Left lung (tissue), 10 donors: ENCODE results near the gene MLLT1. TPM values are rescaled to one million over a fixed set of nuclear protein-coding genes. Genes with fewer than 3 reads are reported as not detected.
"Not testable (repeated sequence)": the region's sequence is repeated elsewhere in the genome, so short reads cannot be mapped to it uniquely, and the experiment has no call there.

Experiments
- ATAC-seq: fragments of 200-7000 bp; cut with Tn5 transposase; one replicate; pipeline ENCODE4 v1.9.1; 2020; ENCODE audit warnings: moderate library complexity
- DNase-seq, 4 donors: peaks; one replicate each; pipeline ENCODE4 v3.0.0-alpha.2; 2013 to 2020
- H3K27ac ChIP-seq, 2 donors: fragments of 200-600 bp; sonication (generic) in 1 of 2; one replicate each; pipeline versions ENCODE4 v1.5.0 to v1.8.0; 2020 to 2021
- H3K27me3 ChIP-seq, 2 donors: fragments of 200-600 bp; sonication (generic) in 1 of 2; one replicate each; pipeline versions ENCODE4 v1.5.0 to v1.8.0; 2020 to 2021
- H3K36me3 ChIP-seq, 2 donors: fragments of 200-600 bp; sonication (generic) in 1 of 2; one replicate each; pipeline versions ENCODE4 v1.5.0 to v1.8.0; 2020 to 2021
- H3K4me1 ChIP-seq, 2 donors: fragments of 200-600 bp; one replicate each; pipeline ENCODE4 v1.8.0; 2021
- H3K4me3 ChIP-seq, 2 donors: fragments of 200-600 bp; sonication (generic) in 1 of 2; one replicate each; pipeline versions ENCODE4 v1.5.0 to v1.8.0; 2020 to 2021; ENCODE audit warnings: mild to moderate bottlenecking in 1 of 2
- H3K9me3 ChIP-seq, 2 donors: fragments of 200-600 bp; sonication (generic) in 1 of 2; one replicate each; pipeline versions ENCODE4 v1.5.0 to v1.8.0; 2020 to 2021
- intact Hi-C, 2 donors: fragments of 100-400 bp; cut with DNase I; formaldehyde crosslinking; loops; one replicate each; pipeline versions ENCODE4 v1.11.2 to v1.14.2; 2022
- polyA plus RNA-seq, 6 donors: library from polyadenylated mRNA; unstranded; fragments of 120-200 nt; gene quantifications; one replicate each; pipeline ENCODE4 v1.2.1, GENCODE V29; 2013; ENCODE audit not compliant: insufficient read length in 6 of 6
- total RNA-seq, 2 donors: library from RNA; stranded (reverse); fragmentation: NEBNext Ultra II Directional; extraction: Animal tissue kit (Norgen Biotek cat#: 25700); gene quantifications; one replicate each; pipeline ENCODE4 v1.2.1, GENCODE V29; 2021
- TF ChIP-seq, protein P1 (sequence below), 2 donors: fragments of 200-600 bp; sonication (generic) in 1 of 2; IDR thresholded peaks; one replicate each; pipeline versions ENCODE4 v1.5.0 to v1.8.0; 2021; ENCODE audit warnings: antibody characterized with exemption in 2 of 2
- donor health status: DM: no; HTN: yes; CAD: no.
- donor health status: DM: no; HTN: no; CAD: no.

MLLT1 gene
- total and polyA plus RNA-seq, 8 donors, result 69.3 to 106 (median 81.4) TPM

DNA sequence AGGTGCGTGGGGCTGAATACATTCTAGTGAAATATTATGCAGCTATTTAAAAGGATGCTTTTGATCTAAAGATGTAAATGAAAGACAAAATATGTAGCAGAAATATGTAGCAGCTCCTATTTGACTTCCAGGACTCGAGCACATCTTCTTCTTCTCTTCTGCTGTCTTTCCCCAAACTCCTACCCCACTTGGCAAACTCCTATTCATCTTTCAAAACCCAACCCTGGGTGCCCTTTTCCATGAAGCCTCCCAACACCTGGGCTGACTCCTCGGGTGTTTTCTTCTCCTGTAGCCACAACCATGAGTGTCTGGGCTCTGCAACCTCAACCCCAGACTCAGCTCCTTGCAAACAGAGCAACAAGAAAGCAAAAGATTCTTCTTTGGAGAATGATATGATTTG, 42.5 kb upstream of the MLLT1 start:
- TF ChIP-seq, protein P1, sequence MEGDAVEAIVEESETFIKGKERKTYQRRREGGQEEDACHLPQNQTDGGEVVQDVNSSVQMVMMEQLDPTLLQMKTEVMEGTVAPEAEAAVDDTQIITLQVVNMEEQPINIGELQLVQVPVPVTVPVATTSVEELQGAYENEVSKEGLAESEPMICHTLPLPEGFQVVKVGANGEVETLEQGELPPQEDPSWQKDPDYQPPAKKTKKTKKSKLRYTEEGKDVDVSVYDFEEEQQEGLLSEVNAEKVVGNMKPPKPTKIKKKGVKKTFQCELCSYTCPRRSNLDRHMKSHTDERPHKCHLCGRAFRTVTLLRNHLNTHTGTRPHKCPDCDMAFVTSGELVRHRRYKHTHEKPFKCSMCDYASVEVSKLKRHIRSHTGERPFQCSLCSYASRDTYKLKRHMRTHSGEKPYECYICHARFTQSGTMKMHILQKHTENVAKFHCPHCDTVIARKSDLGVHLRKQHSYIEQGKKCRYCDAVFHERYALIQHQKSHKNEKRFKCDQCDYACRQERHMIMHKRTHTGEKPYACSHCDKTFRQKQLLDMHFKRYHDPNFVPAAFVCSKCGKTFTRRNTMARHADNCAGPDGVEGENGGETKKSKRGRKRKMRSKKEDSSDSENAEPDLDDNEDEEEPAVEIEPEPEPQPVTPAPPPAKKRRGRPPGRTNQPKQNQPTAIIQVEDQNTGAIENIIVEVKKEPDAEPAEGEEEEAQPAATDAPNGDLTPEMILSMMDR (IDR thresholded peaks at IDR 0.05), result no peak
- no peak for ATAC-seq
- Histone ChIP-seq H3K4me3 (no peak overlapping the region), H3K27me3 (peaks cover 0 to 30% of the 10 kb centered on the region in 2 donors), H3K27ac (no peak overlapping the region), H3K9me3 (no peaks in the 10 kb centered on the region), H3K36me3 (no peaks in the 10 kb centered on the region), H3K4me1 (no peaks in the 10 kb centered on the region)
- intact Hi-C loops, result no loop called here
- DNase-seq, result no peak

DNA sequence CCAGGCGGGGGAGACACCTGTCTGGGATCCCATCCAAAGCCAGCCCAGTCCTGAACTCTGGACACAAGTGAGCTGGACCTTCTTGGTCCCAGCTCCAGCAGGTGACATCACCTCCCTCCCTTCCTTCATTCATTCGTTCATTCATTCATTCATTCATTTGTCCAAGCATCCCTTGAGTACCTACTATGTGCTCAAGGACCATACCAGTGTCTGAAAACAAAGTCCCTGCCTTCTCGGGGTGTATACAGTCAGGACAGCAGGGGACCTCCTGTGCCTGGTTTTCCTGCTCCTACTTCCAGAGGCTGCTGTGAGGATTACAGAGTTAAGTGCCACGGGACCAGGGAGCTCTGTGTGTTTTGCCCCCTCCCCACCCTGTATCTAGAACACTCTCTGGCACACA, 39.6 kb upstream of the MLLT1 start:
- no peaks in the 10 kb centered on the region for H3K9me3 ChIP-seq
- H3K27ac ChIP-seq, result no peak overlapping the region
- TF ChIP-seq, protein P1 (IDR thresholded peaks at IDR 0.05), result no peak
- DNase-seq, result no peak
- ATAC-seq, result no peak
- no peaks in the 10 kb centered on the region for H3K36me3 ChIP-seq
- peaks cover 0 to 30% of the 10 kb centered on the region in 2 donors for H3K27me3 ChIP-seq
- H3K4me3 ChIP-seq, result no peak overlapping the region
- no peaks in the 10 kb centered on the region for H3K4me1 ChIP-seq
- intact Hi-C loops, result no loop called here

DNA sequence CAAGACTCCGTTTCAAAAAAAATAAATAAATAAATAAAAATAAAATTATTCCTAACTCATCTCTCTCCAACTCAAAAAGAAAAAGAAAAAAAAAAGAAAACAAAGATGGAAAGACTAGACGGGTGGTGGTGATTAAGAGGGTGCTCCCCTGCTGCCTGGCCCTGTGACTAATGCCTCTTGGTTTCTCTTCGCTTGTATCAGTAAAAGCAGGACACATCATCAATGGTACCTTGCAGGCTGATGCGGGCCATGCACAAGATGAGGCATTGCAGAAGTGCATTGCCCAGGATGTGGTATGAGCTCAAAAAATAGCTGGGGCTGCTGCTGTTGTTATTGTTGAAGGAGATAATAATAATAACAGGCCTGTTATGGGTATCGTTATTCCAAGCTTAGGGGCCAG, 39.0 kb upstream of the MLLT1 start:
- TF ChIP-seq, protein P1 (IDR thresholded peaks at IDR 0.05), result no peak
- no peak for ATAC-seq
- Histone ChIP-seq H3K27ac (no peak overlapping the region), H3K4me1 (no peaks in the 10 kb centered on the region), H3K36me3 (no peaks in the 10 kb centered on the region), H3K9me3 (peaks cover 0 to 3% of the 10 kb centered on the region in 2 donors), H3K27me3 (peaks cover 0 to 30% of the 10 kb centered on the region in 2 donors), H3K4me3 (no peak overlapping the region)
- intact Hi-C loops, result no loop called here
- DNase-seq, result no peak

DNA sequence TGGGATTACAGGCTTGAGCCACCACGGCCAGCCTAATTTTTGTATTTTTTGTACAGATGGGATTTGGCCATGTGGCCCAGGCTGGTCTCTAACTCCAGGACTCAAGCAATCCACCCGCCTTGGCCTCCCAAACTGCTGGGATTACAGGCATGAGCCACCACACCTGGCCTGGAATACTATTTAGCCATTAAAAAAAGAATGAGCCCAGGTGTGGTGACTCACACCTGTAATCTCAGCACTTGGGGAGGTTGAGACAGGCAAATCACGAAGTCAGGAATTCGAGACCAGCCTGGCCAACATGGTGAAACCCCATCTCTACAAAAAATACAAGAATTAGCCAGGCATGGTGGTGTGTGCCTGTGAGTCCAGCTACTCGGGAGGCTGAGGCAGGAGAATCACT, 35.9 kb upstream of the MLLT1 start:
- intact Hi-C loops, DNase-seq: not testable (repeated sequence)

DNA sequence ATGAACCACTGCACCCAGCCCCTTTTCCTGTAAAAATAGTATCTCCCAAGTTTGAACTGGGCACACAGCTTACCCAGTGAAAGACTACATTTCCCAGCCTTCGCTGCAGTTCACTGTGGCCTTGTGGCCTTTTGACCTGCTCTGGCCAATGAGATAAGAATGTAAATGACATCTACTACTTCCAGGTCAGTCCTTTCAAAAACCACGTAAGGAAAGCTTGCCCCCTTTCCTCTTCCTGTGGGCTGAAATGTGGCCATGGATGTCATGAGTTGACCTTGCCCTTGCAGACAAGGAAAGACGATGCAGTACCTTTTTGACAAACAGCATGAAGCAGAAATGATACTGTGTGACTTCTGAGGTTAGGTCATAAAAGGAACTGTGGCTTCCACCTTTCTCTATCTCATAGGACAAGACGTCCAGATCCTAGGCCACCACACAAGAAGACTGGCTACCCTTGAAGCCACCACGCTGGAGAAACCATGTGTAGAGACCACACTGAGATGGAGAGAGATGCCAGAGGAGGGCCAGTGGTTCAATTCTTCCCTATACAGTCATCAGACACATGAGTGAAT, 33.7 kb upstream of the MLLT1 start:
- H3K4me1 ChIP-seq, result no peaks in the 10 kb centered on the region
- H3K4me3 ChIP-seq, result no peak overlapping the region
- H3K27me3 ChIP-seq, result peaks cover 0 to 11% of the 10 kb centered on the region in 2 donors
- TF ChIP-seq, protein P1 (IDR thresholded peaks at IDR 0.05), result no peak
- intact Hi-C loops, result no loop called here
- H3K9me3 ChIP-seq, result peaks cover 0 to 13% of the 10 kb centered on the region in 2 donors
- ATAC-seq, result no peak
- no peak for DNase-seq
- no peak overlapping the region for H3K27ac ChIP-seq
- no peaks in the 10 kb centered on the region for H3K36me3 ChIP-seq

More for the DNA sequence above, 35.9 kb upstream of the MLLT1 start:
- not testable (repeated sequence) for ATAC-seq, H3K4me1 ChIP-seq, H3K36me3 ChIP-seq, H3K27ac ChIP-seq, H3K4me3 ChIP-seq
- H3K9me3 ChIP-seq, result peaks cover 0 to 13% of the 10 kb centered on the region in 2 donors
- H3K27me3 ChIP-seq, result peaks cover 0 to 17% of the 10 kb centered on the region in 2 donors

DNA sequence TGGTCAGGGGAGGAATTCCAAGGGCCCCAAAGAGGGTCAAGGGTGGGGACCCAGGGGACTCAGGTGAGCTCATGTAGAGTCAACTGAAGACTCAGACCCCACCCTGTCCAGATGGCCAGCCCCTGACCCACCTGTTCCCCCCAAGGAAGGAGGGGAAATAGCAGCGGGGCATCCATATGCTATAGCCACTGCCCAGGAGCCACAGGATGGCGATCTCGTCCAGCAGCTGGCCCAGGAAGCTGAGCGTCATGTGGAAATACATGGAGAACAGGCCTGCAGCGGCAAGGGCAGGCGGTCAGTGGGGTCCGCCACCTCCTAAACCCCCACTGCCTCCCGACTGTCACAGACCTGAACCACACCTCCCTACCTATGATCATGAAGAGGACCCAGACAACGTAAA, 32.2 kb upstream of the MLLT1 start:
- peaks cover 0 to 13% of the 10 kb centered on the region in 2 donors for H3K9me3 ChIP-seq
- H3K36me3 ChIP-seq, result no peaks in the 10 kb centered on the region
- TF ChIP-seq, protein P1 (IDR thresholded peaks at IDR 0.05), result no peak
- H3K27me3 ChIP-seq, result peaks cover 0 to 11% of the 10 kb centered on the region in 2 donors
- intact Hi-C loops, result no loop called here
- ATAC-seq, result no peak
- H3K4me1 ChIP-seq, result no peaks in the 10 kb centered on the region
- DNase-seq, result peak in 1 of 4 donors; percentile 5
- H3K27ac ChIP-seq, result no peak overlapping the region
- no peak overlapping the region for H3K4me3 ChIP-seq
